Measurements from ENCODE around the gene GSE1. TPM values are rescaled to one million over a fixed set of nuclear protein-coding genes. Genes with fewer than 3 reads are reported as not detected.
"Not testable (repeated sequence)": the region's sequence is repeated elsewhere in the genome, so short reads cannot be mapped to it uniquely, and the experiment has no call there.

Gene GSE1
- total RNA-seq, 3 donors from 2014 or later, result 52.3 to 105 (median 60.7) TPM

DNA sequence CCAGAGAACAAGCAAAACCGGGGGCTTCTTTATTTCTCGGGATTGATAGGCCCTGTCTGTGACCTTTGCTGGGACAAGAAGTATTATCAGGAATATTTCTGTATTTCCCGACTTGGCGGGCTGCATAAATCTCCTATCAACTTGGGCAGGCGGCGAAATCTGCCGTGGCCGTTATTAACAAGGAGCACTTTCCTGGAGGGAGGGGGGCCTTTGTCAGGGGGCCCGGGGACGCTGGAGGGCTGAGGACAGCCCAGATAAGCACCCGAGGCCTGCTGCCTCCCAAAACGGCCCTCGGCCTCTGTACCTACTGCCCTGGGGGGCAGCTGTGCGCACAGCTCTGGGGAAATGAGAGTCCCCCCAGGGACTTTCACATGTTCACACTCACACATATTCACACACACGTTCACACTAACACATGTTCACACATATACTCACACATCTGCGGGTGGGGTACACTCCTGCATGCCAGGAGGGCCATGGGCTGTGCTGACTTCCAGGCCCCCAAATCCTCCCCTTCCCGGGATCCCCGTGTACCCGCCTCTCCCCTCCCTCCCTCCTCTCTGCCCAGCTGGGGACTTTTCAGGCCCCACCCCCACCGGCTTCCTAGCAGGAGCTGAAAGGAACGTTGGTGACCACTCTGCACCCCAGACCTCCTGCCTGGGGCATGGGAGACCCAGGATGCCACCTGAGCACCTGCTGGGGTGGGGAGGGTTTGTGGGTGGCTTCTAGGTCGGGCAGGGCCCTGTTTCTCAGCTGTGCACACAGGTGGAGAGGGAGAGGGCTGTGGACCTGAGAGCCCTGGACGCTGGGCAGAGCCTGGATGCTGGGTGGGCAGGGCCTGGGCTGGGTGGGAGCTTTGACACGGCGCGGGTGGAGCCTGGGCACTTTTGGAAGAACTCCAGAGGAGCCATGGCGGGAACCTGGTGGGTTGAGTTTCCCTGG, 24.3 kb upstream of the GSE1 start:
- Histone ChIP-seq H3K9me3 (no peaks in the 10 kb centered on the region), H3K36me3 (no peaks in the 10 kb centered on the region), H3K4me3 (no peak overlapping the region), H3K27ac (no peak overlapping the region), H3K4me1 (peaks cover 0 to 4% of the 10 kb centered on the region in 2 donors), H3K27me3 (no peaks in the 10 kb centered on the region)
- intact Hi-C loops (cut with DNase I; ENCODE audit: low total_unique reads), result no loop called here
- DNase-seq (ENCODE audit: low spot score in 2 of 2), result no peak
- TF ChIP-seq, protein P1, sequence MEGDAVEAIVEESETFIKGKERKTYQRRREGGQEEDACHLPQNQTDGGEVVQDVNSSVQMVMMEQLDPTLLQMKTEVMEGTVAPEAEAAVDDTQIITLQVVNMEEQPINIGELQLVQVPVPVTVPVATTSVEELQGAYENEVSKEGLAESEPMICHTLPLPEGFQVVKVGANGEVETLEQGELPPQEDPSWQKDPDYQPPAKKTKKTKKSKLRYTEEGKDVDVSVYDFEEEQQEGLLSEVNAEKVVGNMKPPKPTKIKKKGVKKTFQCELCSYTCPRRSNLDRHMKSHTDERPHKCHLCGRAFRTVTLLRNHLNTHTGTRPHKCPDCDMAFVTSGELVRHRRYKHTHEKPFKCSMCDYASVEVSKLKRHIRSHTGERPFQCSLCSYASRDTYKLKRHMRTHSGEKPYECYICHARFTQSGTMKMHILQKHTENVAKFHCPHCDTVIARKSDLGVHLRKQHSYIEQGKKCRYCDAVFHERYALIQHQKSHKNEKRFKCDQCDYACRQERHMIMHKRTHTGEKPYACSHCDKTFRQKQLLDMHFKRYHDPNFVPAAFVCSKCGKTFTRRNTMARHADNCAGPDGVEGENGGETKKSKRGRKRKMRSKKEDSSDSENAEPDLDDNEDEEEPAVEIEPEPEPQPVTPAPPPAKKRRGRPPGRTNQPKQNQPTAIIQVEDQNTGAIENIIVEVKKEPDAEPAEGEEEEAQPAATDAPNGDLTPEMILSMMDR (IDR thresholded peaks at IDR 0.05), result no peak
- TF ChIP-seq POLR2AphosphoS5 (IDR thresholded peaks at IDR 0.05), result no peak
- TF ChIP-seq POLR2A (IDR thresholded peaks at IDR 0.05), result no peak

DNA sequence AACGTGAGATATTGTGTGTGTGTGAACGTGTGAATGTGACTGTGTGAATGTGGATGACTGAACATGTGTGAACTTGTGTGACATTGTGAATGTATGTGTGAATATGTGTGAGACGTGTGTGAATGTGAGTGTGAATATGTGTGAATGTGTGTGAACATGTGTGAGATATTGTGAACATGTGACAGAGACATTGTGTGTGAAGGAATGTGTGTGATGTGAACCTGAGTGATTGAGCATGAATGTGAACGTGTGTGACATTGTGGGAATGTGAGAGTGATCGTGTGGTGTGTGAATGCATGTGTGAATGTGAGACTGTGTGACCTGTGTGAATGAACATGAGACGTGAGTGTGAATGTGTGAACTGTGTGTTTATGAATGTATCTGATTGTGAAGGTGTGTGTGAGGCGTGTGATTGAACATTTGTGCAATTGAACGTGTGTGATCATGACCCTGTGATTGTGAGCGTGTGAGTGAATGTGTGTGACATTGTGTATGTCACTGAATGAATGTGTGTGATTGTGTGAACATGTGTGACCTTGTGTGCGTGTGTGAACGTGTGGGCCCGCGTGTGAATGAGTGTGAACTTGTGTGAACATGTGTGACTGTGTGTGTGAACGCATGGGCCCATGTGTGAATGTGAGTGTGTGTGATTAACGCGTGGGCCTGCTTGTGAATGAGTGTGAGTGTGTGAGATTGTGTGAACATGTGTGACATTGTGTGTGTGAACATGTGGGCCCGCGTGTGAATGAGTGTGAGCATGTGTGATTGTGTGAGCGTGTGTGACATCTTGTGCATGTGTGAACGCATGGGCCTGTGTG, 23.2 kb upstream of the GSE1 start:
- TF ChIP-seq, protein P1 (IDR thresholded peaks at IDR 0.05), result no peak

DNA sequence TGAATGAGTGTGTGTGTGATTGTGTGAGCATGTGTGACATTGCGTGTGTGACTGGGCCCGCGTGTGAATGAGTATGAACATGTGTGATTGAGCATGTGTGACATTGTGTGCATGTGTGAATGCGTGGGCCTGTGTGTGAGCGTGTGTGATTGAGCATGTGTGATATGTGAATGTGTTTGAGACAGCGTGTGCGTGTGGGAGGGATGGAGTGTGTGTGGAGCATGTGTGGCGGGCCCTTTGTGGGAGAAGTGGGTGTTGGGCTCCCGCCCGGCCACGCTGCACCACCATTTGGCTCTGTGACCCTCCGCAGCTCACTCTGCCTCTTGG, 22.7 kb upstream of the GSE1 start:
- DNase-seq (ENCODE audit: low spot score in 2 of 2), result no peak
- no peak overlapping the region for H3K27ac ChIP-seq
- no peaks in the 10 kb centered on the region for H3K9me3 ChIP-seq
- no peaks in the 10 kb centered on the region for H3K27me3 ChIP-seq
- no peak for TF ChIP-seq POLR2A (IDR thresholded peaks at IDR 0.05)
- no peak for TF ChIP-seq POLR2AphosphoS5 (IDR thresholded peaks at IDR 0.05)
- TF ChIP-seq, protein P1 (IDR thresholded peaks at IDR 0.05), result no peak
- peaks cover 0 to 4% of the 10 kb centered on the region in 2 donors for H3K4me1 ChIP-seq
- intact Hi-C loops (cut with DNase I; ENCODE audit: low total_unique reads), result no loop called here
- H3K4me3 ChIP-seq, result no peak overlapping the region
- H3K36me3 ChIP-seq, result no peaks in the 10 kb centered on the region

More for the DNA sequence above, 23.2 kb upstream of the GSE1 start:
- DNase-seq (ENCODE audit: low spot score in 2 of 2), result no peak
- Histone ChIP-seq H3K4me3 (no peak overlapping the region), H3K36me3 (no peaks in the 10 kb centered on the region), H3K4me1 (peaks cover 0 to 4% of the 10 kb centered on the region in 2 donors), H3K27me3 (no peaks in the 10 kb centered on the region), H3K27ac (no peak overlapping the region), H3K9me3 (no peaks in the 10 kb centered on the region)
- intact Hi-C loops (cut with DNase I; ENCODE audit: low total_unique reads), result no loop called here

DNA sequence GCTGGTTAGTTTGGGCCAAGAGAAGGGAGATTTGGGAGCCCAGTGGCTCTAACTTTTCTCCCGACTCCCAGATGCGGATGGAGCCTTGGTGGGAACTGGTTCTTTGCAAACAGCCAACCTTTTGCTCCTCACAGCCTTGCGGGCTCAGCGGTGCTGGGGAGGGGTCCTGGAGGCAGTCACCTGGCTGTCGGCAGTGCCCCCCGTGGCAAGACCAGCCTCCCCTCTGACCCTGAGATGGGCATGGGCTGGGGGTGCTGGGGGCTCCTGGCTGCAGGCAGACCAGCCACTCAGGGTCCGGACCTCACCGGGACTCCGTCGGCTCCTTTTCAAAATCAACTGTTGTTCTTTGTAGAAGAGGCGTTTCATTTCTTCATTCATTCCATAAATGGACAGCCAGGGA, 21.7 kb upstream of the GSE1 start:
- H3K4me3 ChIP-seq, result no peak overlapping the region
- no peak overlapping the region for H3K27ac ChIP-seq
- intact Hi-C loops (cut with DNase I; ENCODE audit: low total_unique reads), result no loop called here
- no peaks in the 10 kb centered on the region for H3K36me3 ChIP-seq
- H3K9me3 ChIP-seq, result no peaks in the 10 kb centered on the region
- TF ChIP-seq, protein P1 (IDR thresholded peaks at IDR 0.05), result no peak
- TF ChIP-seq POLR2AphosphoS5 (IDR thresholded peaks at IDR 0.05) (no peak), POLR2A (IDR thresholded peaks at IDR 0.05) (no peak)
- H3K27me3 ChIP-seq, result no peaks in the 10 kb centered on the region
- no peak for DNase-seq (ENCODE audit: low spot score in 2 of 2)
- peaks cover 0 to 4% of the 10 kb centered on the region in 2 donors for H3K4me1 ChIP-seq

DNA sequence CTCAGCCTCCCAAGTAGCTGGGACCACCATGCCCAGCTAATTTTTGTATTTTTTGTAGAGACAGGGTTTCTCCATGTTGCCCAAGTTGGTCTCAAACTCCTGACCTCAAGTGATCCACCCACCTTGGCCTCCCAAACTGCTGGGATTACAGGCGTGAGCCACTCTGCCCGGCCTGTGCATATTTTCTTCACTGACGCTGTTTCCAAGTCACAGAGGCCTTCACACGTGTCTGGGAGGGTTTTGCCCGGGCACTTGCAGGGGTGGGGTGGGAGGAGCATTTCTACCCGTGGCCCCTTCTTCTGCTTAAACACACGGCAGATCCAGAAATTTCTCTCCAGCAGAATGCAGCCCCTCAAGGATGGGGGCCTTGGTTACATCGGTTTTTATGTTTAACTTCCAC, 20.8 kb upstream of the GSE1 start:
- H3K4me1 ChIP-seq, result not testable (repeated sequence)

More for the DNA sequence above, 20.8 kb upstream of the GSE1 start:
- DNase-seq (ENCODE audit: low spot score in 2 of 2); H3K36me3 ChIP-seq; H3K27ac ChIP-seq; H3K9me3 ChIP-seq; intact Hi-C loops (cut with DNase I; ENCODE audit: low total_unique reads); H3K4me3 ChIP-seq; H3K27me3 ChIP-seq: not testable (repeated sequence)

Measured in breast epithelium (tissue), 4 donors.